ENCODE data around the gene EEF1A2.

Gene EEF1A2

DNA sequence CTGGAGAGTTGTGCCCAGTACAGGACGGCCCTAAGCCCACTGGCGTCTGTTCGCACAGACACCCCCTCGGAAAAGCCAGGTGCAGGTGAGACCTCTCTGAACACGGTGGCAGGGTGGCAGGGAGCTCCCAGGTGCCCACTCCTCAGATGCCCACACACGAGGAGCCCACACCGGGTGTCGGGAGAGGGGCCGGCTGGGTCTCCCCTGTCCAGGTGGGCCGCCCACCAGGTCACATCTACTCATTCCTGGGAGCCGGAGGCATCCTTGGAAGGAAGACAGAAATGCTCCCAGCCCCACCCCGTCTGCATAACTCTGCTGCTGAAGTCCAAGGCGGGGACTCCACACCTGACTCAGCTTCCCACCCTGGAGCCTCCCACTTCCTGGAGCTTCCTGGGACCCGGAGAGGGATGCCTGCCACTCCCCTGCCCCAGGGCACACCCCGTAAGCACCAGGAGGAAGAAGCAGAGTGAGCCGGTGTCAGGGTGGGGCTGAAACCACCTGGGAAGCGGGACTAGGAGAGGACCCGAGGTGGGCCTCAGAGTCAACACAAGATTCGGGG lies 46.2 kb upstream of the EEF1A2 start:
- no peak overlapping the region for H3K27ac ChIP-seq (ENCODE audit: low read depth, low read length, poor library complexity, severe bottlenecking)
- no peaks in the 10 kb centered on the region for H3F3A ChIP-seq (ENCODE audit: insufficient read depth, low read length)
- H3K9me2 ChIP-seq (ENCODE audit: low read depth, low read length): no peaks in the 10 kb centered on the region
- TF ChIP-seq, protein P1, sequence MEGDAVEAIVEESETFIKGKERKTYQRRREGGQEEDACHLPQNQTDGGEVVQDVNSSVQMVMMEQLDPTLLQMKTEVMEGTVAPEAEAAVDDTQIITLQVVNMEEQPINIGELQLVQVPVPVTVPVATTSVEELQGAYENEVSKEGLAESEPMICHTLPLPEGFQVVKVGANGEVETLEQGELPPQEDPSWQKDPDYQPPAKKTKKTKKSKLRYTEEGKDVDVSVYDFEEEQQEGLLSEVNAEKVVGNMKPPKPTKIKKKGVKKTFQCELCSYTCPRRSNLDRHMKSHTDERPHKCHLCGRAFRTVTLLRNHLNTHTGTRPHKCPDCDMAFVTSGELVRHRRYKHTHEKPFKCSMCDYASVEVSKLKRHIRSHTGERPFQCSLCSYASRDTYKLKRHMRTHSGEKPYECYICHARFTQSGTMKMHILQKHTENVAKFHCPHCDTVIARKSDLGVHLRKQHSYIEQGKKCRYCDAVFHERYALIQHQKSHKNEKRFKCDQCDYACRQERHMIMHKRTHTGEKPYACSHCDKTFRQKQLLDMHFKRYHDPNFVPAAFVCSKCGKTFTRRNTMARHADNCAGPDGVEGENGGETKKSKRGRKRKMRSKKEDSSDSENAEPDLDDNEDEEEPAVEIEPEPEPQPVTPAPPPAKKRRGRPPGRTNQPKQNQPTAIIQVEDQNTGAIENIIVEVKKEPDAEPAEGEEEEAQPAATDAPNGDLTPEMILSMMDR (IDR thresholded peaks at IDR 0.05; ENCODE audit: low read length): no peak
- H4K20me1 ChIP-seq (ENCODE audit: insufficient read depth, low read length): no peaks in the 10 kb centered on the region
- H3K4me3 ChIP-seq (ENCODE audit: low read depth, low read length, poor library complexity, severe bottlenecking): no peak overlapping the region
- no peaks in the 10 kb centered on the region for H3K4me1 ChIP-seq (ENCODE audit: insufficient read depth, low read length, severe bottlenecking)
- H3K9ac ChIP-seq (ENCODE audit: low read length): no peak overlapping the region
- no peaks in the 10 kb centered on the region for H3K36me3 ChIP-seq (ENCODE audit: insufficient read depth, low read length)
- no peak overlapping the region for H3K4me2 ChIP-seq (ENCODE audit: low read length)
- no peak overlapping the region for H2AFZ ChIP-seq (ENCODE audit: low read length)
- peaks cover 5% of the 10 kb centered on the region; the same call in 1 of the 2 replicates for H3K27me3 ChIP-seq (ENCODE audit: insufficient read depth, low read length)
- H3K9me3 ChIP-seq (ENCODE audit: low read length): no peaks in the 10 kb centered on the region
- H3K79me2 ChIP-seq (ENCODE audit: insufficient read depth, low read length): no peaks in the 10 kb centered on the region

DNA sequence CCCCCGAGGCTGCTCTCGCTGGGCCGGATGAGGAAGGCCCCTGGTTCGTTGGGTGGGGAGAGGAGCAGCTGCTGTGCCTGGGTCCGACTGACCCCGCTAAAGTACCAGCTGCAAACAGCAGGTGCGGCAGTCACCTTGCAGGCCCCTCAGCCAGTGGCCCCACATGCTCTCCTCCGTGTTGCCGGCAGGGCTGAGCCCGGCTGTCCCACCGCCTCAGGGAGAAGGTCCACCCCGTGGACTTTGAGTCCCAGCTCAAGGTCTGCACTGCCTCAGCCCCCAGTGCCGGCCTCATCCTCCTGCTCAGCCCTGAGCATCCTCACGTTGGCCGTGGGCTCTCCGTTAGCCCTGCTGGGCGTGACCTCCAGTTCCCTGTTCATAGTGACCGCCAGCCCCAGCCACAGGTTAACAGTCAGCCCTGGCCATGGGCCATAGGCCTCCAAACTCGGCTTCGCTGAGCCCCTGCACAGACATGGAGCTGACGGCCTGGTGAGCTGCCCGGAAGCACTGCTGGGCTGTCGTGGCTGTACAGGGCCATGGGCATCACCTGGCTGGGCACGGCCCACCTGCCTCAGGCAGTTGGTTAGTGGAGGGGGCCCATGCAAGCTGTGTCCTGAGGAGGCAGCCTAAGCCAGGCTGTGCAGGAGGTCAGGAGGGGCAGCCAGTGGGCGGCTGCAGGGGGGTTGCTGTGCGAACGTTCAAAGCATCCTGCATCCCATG lies 45.5 kb upstream of the EEF1A2 start:
- Histone ChIP-seq H3K4me1 (ENCODE audit: insufficient read depth, low read length, severe bottlenecking) (no peaks in the 10 kb centered on the region), H3K4me3 (ENCODE audit: low read depth, low read length, poor library complexity, severe bottlenecking) (no peak overlapping the region), H3K9me3 (ENCODE audit: low read length) (no peaks in the 10 kb centered on the region), H3K27me3 (ENCODE audit: insufficient read depth, low read length) (peaks cover 5% of the 10 kb centered on the region; the same call in 1 of the 2 replicates), H3K36me3 (ENCODE audit: insufficient read depth, low read length) (no peaks in the 10 kb centered on the region), H3K27ac (ENCODE audit: low read depth, low read length, poor library complexity, severe bottlenecking) (no peak overlapping the region), H3F3A (ENCODE audit: insufficient read depth, low read length) (no peaks in the 10 kb centered on the region), H3K79me2 (ENCODE audit: insufficient read depth, low read length) (no peaks in the 10 kb centered on the region), H2AFZ (ENCODE audit: low read length) (no peak overlapping the region), H3K4me2 (ENCODE audit: low read length) (no peak overlapping the region), H3K9me2 (ENCODE audit: low read depth, low read length) (no peaks in the 10 kb centered on the region), H4K20me1 (ENCODE audit: insufficient read depth, low read length) (no peaks in the 10 kb centered on the region), H3K9ac (ENCODE audit: low read length) (no peak overlapping the region)
- TF ChIP-seq, protein P1 (IDR thresholded peaks at IDR 0.05; ENCODE audit: low read length): no peak
- no peak for TF ChIP-seq EZH2 (IDR thresholded peaks at IDR 0.05; ENCODE audit: borderline replicate concordance, low read length)

DNA sequence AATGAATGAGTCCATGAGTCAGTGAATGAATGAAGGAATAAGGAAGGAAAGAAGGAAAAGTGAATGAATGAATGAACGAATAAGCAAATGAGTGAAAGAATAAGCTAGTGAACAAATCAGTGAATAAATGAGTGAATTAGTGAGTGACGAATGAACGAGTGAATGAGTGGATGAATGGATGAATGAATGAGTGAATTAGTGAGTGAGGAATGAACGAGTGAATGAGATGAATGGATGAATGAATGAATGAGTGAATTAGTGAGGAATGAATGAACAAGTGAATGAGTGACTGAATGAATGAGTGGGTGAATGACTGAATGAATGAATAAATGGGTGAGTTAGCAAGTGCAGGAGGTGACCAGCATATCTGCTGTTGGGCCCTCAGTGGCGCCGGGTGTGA lies 44.9 kb upstream of the EEF1A2 start:
- no peaks in the 10 kb centered on the region for H3K4me1 ChIP-seq (ENCODE audit: insufficient read depth, low read length, severe bottlenecking)
- no peaks in the 10 kb centered on the region for H3F3A ChIP-seq (ENCODE audit: insufficient read depth, low read length)
- H3K4me3 ChIP-seq (ENCODE audit: low read depth, low read length, poor library complexity, severe bottlenecking): no peak overlapping the region
- TF ChIP-seq, protein P1 (IDR thresholded peaks at IDR 0.05; ENCODE audit: low read length): no peak
- TF ChIP-seq EZH2 (IDR thresholded peaks at IDR 0.05; ENCODE audit: borderline replicate concordance, low read length): no peak
- no peaks in the 10 kb centered on the region for H3K9me2 ChIP-seq (ENCODE audit: low read depth, low read length)
- no peaks in the 10 kb centered on the region for H3K79me2 ChIP-seq (ENCODE audit: insufficient read depth, low read length)
- no peaks in the 10 kb centered on the region for H3K36me3 ChIP-seq (ENCODE audit: insufficient read depth, low read length)
- H3K27ac ChIP-seq (ENCODE audit: low read depth, low read length, poor library complexity, severe bottlenecking): no peak overlapping the region
- peaks cover 4% of the 10 kb centered on the region; the same call in 1 of the 2 replicates for H3K27me3 ChIP-seq (ENCODE audit: insufficient read depth, low read length)
- no peak overlapping the region for H3K9ac ChIP-seq (ENCODE audit: low read length)
- H3K4me2 ChIP-seq (ENCODE audit: low read length): no peak overlapping the region
- H3K9me3 ChIP-seq (ENCODE audit: low read length): no peaks in the 10 kb centered on the region
- no peak overlapping the region for H2AFZ ChIP-seq (ENCODE audit: low read length)
- H4K20me1 ChIP-seq (ENCODE audit: insufficient read depth, low read length): no peaks in the 10 kb centered on the region

All from OCI-LY1 (cell line).